Calu3 (cell line): ENCODE data around the gene MYF5. TPM values are rescaled to one million over a fixed set of nuclear protein-coding genes. Genes with fewer than 3 reads are reported as not detected.

Source experiments
- BruUV-seq: library from RNA; stranded (reverse); fragments of 400-500 nt; replicated peaks from 2 replicates; lab custom pipeline; 2021; lab: Mats Ljungman, UMichigan
- CTCF ChIA-PET: fragments of 300-600 bp; sonication (Branson Sonifier 250); formaldehyde crosslinking; loops from one replicate; lab custom pipeline; 2022; ENCODE audit warnings: antibody characterized with exemption; lab: Charles Lee
- DNase-seq: peaks from one replicate; pipeline ENCODE4 v3.0.0; 2022
- H3K27ac Mint-ChIP-seq: one replicate; pipeline ENCODE4 v1.8.0; 2022; ENCODE audit warnings: mixed read lengths; ENCODE audit not compliant: unreplicated experiment
- H3K27me3 Mint-ChIP-seq: one replicate; pipeline ENCODE4 v1.8.0; 2022; ENCODE audit warnings: mixed read lengths; ENCODE audit not compliant: unreplicated experiment
- H3K36me3 Mint-ChIP-seq: one replicate; pipeline ENCODE4 v1.8.0; 2022; ENCODE audit warnings: mild to moderate bottlenecking, moderate library complexity, mixed read lengths; ENCODE audit not compliant: insufficient read depth, unreplicated experiment
- H3K4me1 Mint-ChIP-seq: one replicate; pipeline ENCODE4 v1.8.0; 2022; ENCODE audit warnings: mild to moderate bottlenecking, low read depth, mixed read lengths; ENCODE audit not compliant: unreplicated experiment
- H3K4me3 Mint-ChIP-seq: one replicate; pipeline ENCODE4 v1.8.0; 2022; ENCODE audit warnings: mild to moderate bottlenecking, low read depth, moderate library complexity, mixed read lengths; ENCODE audit not compliant: unreplicated experiment
- H3K9me3 Mint-ChIP-seq: one replicate; pipeline ENCODE4 v1.8.0; 2022; ENCODE audit warnings: low read depth, mixed read lengths; ENCODE audit not compliant: unreplicated experiment
- CTCF ChIP-seq: fragments of 200-600 bp; IDR thresholded peaks from one replicate; pipeline ENCODE4 v1.8.0; 2022; ENCODE audit warnings: antibody characterized with exemption; ENCODE audit not compliant: unreplicated experiment
- intact Hi-C: fragments of 100-400 bp; cut with micrococcal nuclease; formaldehyde crosslinking; loops from one replicate; pipeline ENCODE4 v1.10.0; 2022; ENCODE audit not compliant: unreplicated experiment
- total RNA-seq: library from RNA; stranded (reverse); gene quantifications from 2 replicates; pipeline ENCODE4 v1.2.3, GENCODE V29; 2022

The MYF5 gene
- total RNA-seq, 1 experiment from 2014 or later, result not detected

DNA sequence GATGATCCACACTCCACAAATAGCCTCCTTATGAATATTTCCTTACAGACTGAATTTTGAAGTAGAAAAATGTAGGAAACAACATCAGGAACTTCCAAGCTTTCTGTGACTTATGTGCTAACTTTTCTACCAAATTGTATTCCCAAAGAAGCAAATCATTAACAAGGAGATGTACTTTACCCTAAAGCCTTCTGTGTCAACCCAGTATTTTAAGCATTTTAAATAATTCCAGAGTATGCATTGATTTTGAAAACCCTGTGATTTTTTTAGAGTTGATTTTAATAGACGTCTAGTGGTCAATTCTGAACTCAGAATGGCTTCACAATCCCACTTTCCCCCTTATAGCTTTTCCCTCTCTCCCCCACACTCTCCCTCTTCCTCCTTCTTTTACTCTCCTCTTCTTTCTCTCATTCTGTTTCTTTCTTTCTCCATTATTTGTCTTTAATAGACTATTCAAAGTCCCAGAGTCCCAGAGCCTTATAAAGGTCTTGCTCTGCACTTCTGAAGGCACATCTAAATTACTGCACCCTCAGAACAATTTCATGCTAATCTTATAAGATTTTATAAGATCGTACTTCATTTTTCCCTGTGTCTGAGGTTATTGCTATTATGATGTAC lies 19.3 kb upstream of the MYF5 start:
- BruUV-seq, result no TSS peak
- Mint-ChIP-seq H3K27ac (no peak overlapping the region), H3K4me3 (no peak overlapping the region), H3K4me1 (peaks cover under 1% of the 10 kb centered on the region), H3K27me3 (no peaks in the 10 kb centered on the region), H3K36me3 (no peaks in the 10 kb centered on the region), H3K9me3 (no peaks in the 10 kb centered on the region)
- DNase-seq, result no peak
- intact Hi-C loops, result no loop called here
- TF ChIP-seq CTCF, result no peak
- CTCF ChIA-PET, result no interaction called here

- no peaks in the 10 kb centered on the region for H3K27me3 Mint-ChIP-seq
- no peak for TF ChIP-seq CTCF
- no peak for DNase-seq
- no TSS peak for BruUV-seq
- CTCF ChIA-PET, result no interaction called here
- H3K4me3 Mint-ChIP-seq, result no peak overlapping the region
- intact Hi-C loops, result no loop called here
- H3K27ac Mint-ChIP-seq, result no peak overlapping the region
- no peaks in the 10 kb centered on the region for H3K9me3 Mint-ChIP-seq
- peaks cover 9% of the 10 kb centered on the region for H3K4me1 Mint-ChIP-seq
- no peaks in the 10 kb centered on the region for H3K36me3 Mint-ChIP-seq
These were observed 18.5 kb upstream of the MYF5 start for GRCh38 chr12:80698256-80698655.

- no peak for DNase-seq
- Mint-ChIP-seq H3K9me3 (no peaks in the 10 kb centered on the region), H3K4me3 (no peak overlapping the region), H3K27ac (no peak overlapping the region), H3K27me3 (no peaks in the 10 kb centered on the region), H3K36me3 (no peaks in the 10 kb centered on the region), H3K4me1 (peaks cover 15% of the 10 kb centered on the region)
- intact Hi-C loops, result no loop called here
- CTCF ChIA-PET, result no interaction called here
- no peak for TF ChIP-seq CTCF
- no TSS peak for BruUV-seq
These were observed 17.7 kb upstream of the MYF5 start for GRCh38 chr12:80698847-80699542.

GRCh38 chr12:80700327-80700726 lies 16.4 kb upstream of the MYF5 start:
- H3K9me3 Mint-ChIP-seq, result no peaks in the 10 kb centered on the region
- H3K36me3 Mint-ChIP-seq, result no peaks in the 10 kb centered on the region
- H3K4me1 Mint-ChIP-seq, result peaks cover 15% of the 10 kb centered on the region
- CTCF ChIA-PET, result no interaction called here
- no peaks in the 10 kb centered on the region for H3K27me3 Mint-ChIP-seq
- no peak overlapping the region for H3K4me3 Mint-ChIP-seq
- intact Hi-C loops, result no loop called here
- BruUV-seq, result no TSS peak
- DNase-seq, result no peak
- TF ChIP-seq CTCF, result no peak
- no peak overlapping the region for H3K27ac Mint-ChIP-seq
